Central memory CD8-positive, alpha-beta T cell (primary cell): ENCODE data around the gene CCNB1.
"Not testable (repeated sequence)": the region's sequence is repeated elsewhere in the genome, so short reads cannot be mapped to it uniquely, and the experiment has no call there.

Experiments
- ATAC-seq: fragments of 150-1000 bp; cut with Tn5 transposase; replicated peaks from 2 replicates; pipeline ENCODE4 v1.10.0; 2022; ENCODE audit warnings: mild to moderate bottlenecking, moderate FRiP score, moderate number of reproducible peaks; ENCODE audit not compliant: poor library complexity, severe bottlenecking; ENCODE audit errors: extremely low read depth
- DNase-seq, 2 donors: peaks; one replicate each; pipeline ENCODE4 v3.0.0; 2021; ENCODE audit warnings: low spot score in 2 of 2
- H3K27ac Mint-ChIP-seq: one replicate; pipeline ENCODE4 v1.8.0; 2022; ENCODE audit warnings: low read depth, mild to moderate bottlenecking, moderate library complexity, mixed read lengths
- H3K27me3 Mint-ChIP-seq: one replicate; pipeline ENCODE4 v1.8.0; 2022; ENCODE audit warnings: mixed read lengths
- H3K36me3 Mint-ChIP-seq: one replicate; pipeline ENCODE4 v1.8.0; 2022; ENCODE audit warnings: mild to moderate bottlenecking, moderate library complexity, mixed read lengths; ENCODE audit not compliant: insufficient read depth
- H3K4me1 Mint-ChIP-seq: one replicate; pipeline ENCODE4 v1.8.0; 2022; ENCODE audit warnings: mixed read lengths
- H3K4me3 Mint-ChIP-seq: one replicate; pipeline ENCODE4 v1.8.0; 2022; ENCODE audit warnings: mild to moderate bottlenecking, moderate library complexity, mixed read lengths
- H3K9me3 Mint-ChIP-seq: one replicate; pipeline ENCODE4 v1.8.0; 2022; ENCODE audit warnings: mixed read lengths

The CCNB1 gene

GRCh38 chr5:69189162-69190086, 22.5 kb downstream of the CCNB1 start, which contains the start of gene CENPH:
Gene CENPH (plus strand): TSS chr5:69189583. CDS start chr5:69189635, 52 bp downstream.
- Mint-ChIP-seq H3K4me3 (peak within 1 kb of the TSS; percentile 87), H3K4me1 (peaks cover 4% of the 10 kb centered on the region), H3K9me3 (no peaks in the 10 kb centered on the region), H3K36me3 (peaks cover 4% of the 10 kb centered on the region), H3K27me3 (no peaks in the 10 kb centered on the region), H3K27ac (peak within 1 kb of the TSS; percentile 87)
- peak; percentile 96 for ATAC-seq
- DNase-seq = peak; percentile 87

GRCh38 chr5:69202497-69202896, 35.5 kb downstream of the CCNB1 start:
- no peaks in the 10 kb centered on the region for H3K4me1 Mint-ChIP-seq
- no peaks in the 10 kb centered on the region for H3K9me3 Mint-ChIP-seq
- no peaks in the 10 kb centered on the region for H3K36me3 Mint-ChIP-seq
- ATAC-seq (no peak), DNase-seq (no peak)
- no peaks in the 10 kb centered on the region for H3K27me3 Mint-ChIP-seq
- no peak overlapping the region for H3K27ac Mint-ChIP-seq
- no peak overlapping the region for H3K4me3 Mint-ChIP-seq

- Mint-ChIP-seq H3K27me3 (no peaks in the 10 kb centered on the region), H3K9me3 (no peaks in the 10 kb centered on the region), H3K4me3 (no peak overlapping the region), H3K27ac (no peak overlapping the region), H3K36me3 (peaks cover 2% of the 10 kb centered on the region), H3K4me1 (no peaks in the 10 kb centered on the region)
- DNase-seq (no peak), ATAC-seq (no peak)
Measured at GRCh38 chr5:69206528-69207190, 39.7 kb downstream of the CCNB1 start.

- no peak for DNase-seq
- peaks cover 2% of the 10 kb centered on the region for H3K36me3 Mint-ChIP-seq
- no peak overlapping the region for H3K4me3 Mint-ChIP-seq
- H3K9me3 Mint-ChIP-seq = no peaks in the 10 kb centered on the region
- H3K4me1 Mint-ChIP-seq = no peaks in the 10 kb centered on the region
- H3K27ac Mint-ChIP-seq = no peak overlapping the region
- H3K27me3 Mint-ChIP-seq = no peaks in the 10 kb centered on the region
- no peak for ATAC-seq
Measured at GRCh38 chr5:69209602-69210001, 42.7 kb downstream of the CCNB1 start.

GRCh38 chr5:69211200-69211599, 44.2 kb downstream of the CCNB1 start:
- no peak overlapping the region for H3K27ac Mint-ChIP-seq
- no peaks in the 10 kb centered on the region for H3K9me3 Mint-ChIP-seq
- no peaks in the 10 kb centered on the region for H3K27me3 Mint-ChIP-seq
- peaks cover 4% of the 10 kb centered on the region for H3K36me3 Mint-ChIP-seq
- DNase-seq (no peak), ATAC-seq (no peak)
- H3K4me3 Mint-ChIP-seq = no peak overlapping the region
- H3K4me1 Mint-ChIP-seq = no peaks in the 10 kb centered on the region

- Mint-ChIP-seq H3K9me3 (no peaks in the 10 kb centered on the region), H3K36me3 (peaks cover 4% of the 10 kb centered on the region), H3K27me3 (no peaks in the 10 kb centered on the region), H3K4me3 (no peak overlapping the region), H3K4me1 (no peaks in the 10 kb centered on the region), H3K27ac (no peak overlapping the region)
- DNase-seq (no peak), ATAC-seq (no peak)
Measured at GRCh38 chr5:69212022-69212421, 45.1 kb downstream of the CCNB1 start.

- DNase-seq (no peak), ATAC-seq (no peak)
- Mint-ChIP-seq H3K27me3 (no peaks in the 10 kb centered on the region), H3K36me3 (peaks cover 10% of the 10 kb centered on the region), H3K9me3 (no peaks in the 10 kb centered on the region), H3K4me1 (peaks cover 12% of the 10 kb centered on the region), H3K4me3 (no peak overlapping the region), H3K27ac (no peak overlapping the region)
Measured at GRCh38 chr5:69213513-69214215, 46.7 kb downstream of the CCNB1 start.

- Mint-ChIP-seq H3K36me3 (peaks cover 10% of the 10 kb centered on the region), H3K4me3 (peak overlapping the region; percentile 100), H3K27ac (peak overlapping the region; percentile 98), H3K4me1 (peaks cover 22% of the 10 kb centered on the region), H3K27me3 (no peaks in the 10 kb centered on the region), H3K9me3 (no peaks in the 10 kb centered on the region)
- no peak for DNase-seq
- no peak for ATAC-seq
Measured at GRCh38 chr5:69217151-69217511, 50.2 kb downstream of the CCNB1 start.

- Mint-ChIP-seq H3K9me3 (no peaks in the 10 kb centered on the region), H3K27me3 (no peaks in the 10 kb centered on the region), H3K4me1 (peaks cover 24% of the 10 kb centered on the region), H3K27ac (peak overlapping the region; percentile 98), H3K36me3 (peaks cover 12% of the 10 kb centered on the region), H3K4me3 (peak overlapping the region; percentile 100)
- DNase-seq = peak; percentile 84 to 86
- ATAC-seq = peak; percentile 94
Measured at GRCh38 chr5:69217548-69218526, 50.9 kb downstream of the CCNB1 start.

- no peak overlapping the region for H3K27ac Mint-ChIP-seq
- DNase-seq (no peak), ATAC-seq (no peak)
- no peaks in the 10 kb centered on the region for H3K27me3 Mint-ChIP-seq
- H3K9me3 Mint-ChIP-seq = no peaks in the 10 kb centered on the region
- H3K4me1 Mint-ChIP-seq = peaks cover 24% of the 10 kb centered on the region
- peaks cover 18% of the 10 kb centered on the region for H3K36me3 Mint-ChIP-seq
- no peak overlapping the region for H3K4me3 Mint-ChIP-seq
Measured at GRCh38 chr5:69219939-69220338, 53.0 kb downstream of the CCNB1 start.

- DNase-seq, H3K9me3 Mint-ChIP-seq, ATAC-seq: not testable (repeated sequence)
Measured at GRCh38 chr5:69220371-69220770, 53.4 kb downstream of the CCNB1 start.

GRCh38 chr5:69220833-69221232, 53.9 kb downstream of the CCNB1 start:
- H3K27ac Mint-ChIP-seq, ATAC-seq, H3K9me3 Mint-ChIP-seq, DNase-seq, H3K27me3 Mint-ChIP-seq, H3K4me3 Mint-ChIP-seq: not testable (repeated sequence)
- Mint-ChIP-seq H3K36me3 (peaks cover 20% of the 10 kb centered on the region), H3K4me1 (peaks cover 24% of the 10 kb centered on the region)

More at GRCh38 chr5:69220371-69220770, 53.4 kb downstream of the CCNB1 start:
- Mint-ChIP-seq H3K36me3 (peaks cover 20% of the 10 kb centered on the region), H3K4me1 (peaks cover 24% of the 10 kb centered on the region)
- H3K27ac Mint-ChIP-seq, H3K27me3 Mint-ChIP-seq, H3K4me3 Mint-ChIP-seq: not testable (repeated sequence)
